Fibroblast of mammary gland (primary cell): Measurements from ENCODE around the gene MAB21L4.

ENCODE experiments used
- DNase-seq: peaks from one replicate; pipeline ENCODE4 v3.0.0-alpha.2; 2010; ENCODE audit warnings: low read depth
- H3K4me3 ChIP-seq: 2 replicates; pipeline ENCODE4 v1.5.1; 2011; ENCODE audit warnings: low read depth, mild to moderate bottlenecking, low read length, moderate library complexity; ENCODE audit not compliant: control insufficient read depth
- TF ChIP-seq, protein P1 (sequence below): conservative IDR thresholded peaks from 2 replicates; pipeline ENCODE4 v1.5.1; 2011; ENCODE audit warnings: low read depth, low read length, inconsistent platforms; ENCODE audit not compliant: control insufficient read depth, insufficient read depth

MAB21L4 gene

DNA sequence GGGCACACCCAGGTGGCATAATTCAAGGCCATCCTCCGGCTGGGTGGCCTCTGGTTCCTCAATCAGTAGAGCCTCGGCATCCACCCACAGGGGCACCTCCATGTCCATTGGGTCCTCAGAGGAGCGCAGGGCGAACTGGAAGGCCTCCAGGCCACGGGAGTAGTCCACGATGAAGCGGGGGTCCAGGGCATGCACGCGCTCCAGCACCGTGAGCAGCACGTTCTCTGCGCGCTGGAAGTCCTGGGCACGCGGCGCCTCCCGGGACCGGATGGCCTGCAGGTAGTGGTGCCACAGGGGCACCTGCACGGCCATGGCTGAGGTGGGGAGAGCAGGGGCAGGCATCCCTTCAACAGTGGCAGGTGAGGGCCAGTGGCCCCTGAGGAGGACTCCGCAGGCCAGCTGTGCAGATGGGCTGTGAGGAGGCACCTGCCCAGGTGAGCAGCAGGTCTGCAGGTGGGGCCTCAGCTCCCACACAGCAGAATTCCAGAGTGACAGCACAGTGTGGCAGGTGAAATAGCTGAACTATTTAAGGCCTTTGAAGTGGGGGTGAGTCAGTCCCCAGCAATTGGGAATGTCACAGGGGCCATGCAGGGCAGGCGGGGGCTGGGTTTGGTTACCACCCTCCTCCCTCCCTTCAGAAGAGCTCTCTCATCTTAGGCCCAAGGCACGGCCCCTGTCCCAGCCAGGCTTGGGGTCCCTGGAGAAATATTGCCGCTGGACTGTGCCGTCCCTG is at the start of gene MAB21L4:
Gene MAB21L4 (minus strand): TSS at position 501 of the 733 bp plus-strand sequence. CDS start 159 bp downstream, at position 342.
- no peak within 1 kb of the TSS for H3K4me3 ChIP-seq
- TF ChIP-seq, protein P1, sequence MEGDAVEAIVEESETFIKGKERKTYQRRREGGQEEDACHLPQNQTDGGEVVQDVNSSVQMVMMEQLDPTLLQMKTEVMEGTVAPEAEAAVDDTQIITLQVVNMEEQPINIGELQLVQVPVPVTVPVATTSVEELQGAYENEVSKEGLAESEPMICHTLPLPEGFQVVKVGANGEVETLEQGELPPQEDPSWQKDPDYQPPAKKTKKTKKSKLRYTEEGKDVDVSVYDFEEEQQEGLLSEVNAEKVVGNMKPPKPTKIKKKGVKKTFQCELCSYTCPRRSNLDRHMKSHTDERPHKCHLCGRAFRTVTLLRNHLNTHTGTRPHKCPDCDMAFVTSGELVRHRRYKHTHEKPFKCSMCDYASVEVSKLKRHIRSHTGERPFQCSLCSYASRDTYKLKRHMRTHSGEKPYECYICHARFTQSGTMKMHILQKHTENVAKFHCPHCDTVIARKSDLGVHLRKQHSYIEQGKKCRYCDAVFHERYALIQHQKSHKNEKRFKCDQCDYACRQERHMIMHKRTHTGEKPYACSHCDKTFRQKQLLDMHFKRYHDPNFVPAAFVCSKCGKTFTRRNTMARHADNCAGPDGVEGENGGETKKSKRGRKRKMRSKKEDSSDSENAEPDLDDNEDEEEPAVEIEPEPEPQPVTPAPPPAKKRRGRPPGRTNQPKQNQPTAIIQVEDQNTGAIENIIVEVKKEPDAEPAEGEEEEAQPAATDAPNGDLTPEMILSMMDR: no peak
- DNase-seq: no peak

DNA sequence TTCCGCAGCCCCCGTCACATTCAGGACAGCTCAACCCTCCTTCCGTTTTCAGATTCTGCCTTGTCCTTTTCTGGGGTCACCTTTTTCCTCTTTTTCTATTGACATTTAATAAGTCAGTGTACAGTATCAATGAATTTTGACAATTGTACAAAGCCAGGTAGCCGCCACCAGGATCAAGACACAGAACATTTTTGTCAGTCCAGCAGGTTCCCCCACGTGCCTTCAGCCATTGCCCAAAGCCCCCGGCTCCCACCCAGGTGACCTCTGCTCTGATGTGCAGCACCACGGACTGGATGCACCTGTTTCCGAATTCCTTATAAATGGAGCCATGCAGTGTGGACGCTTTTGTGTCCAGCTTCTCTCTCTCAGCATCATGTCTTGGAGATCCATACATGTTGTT is 40.1 kb upstream of the MAB21L4 start:
- no peak overlapping the region for H3K4me3 ChIP-seq
- DNase-seq: no peak
- TF ChIP-seq, protein P1: no peak

GRCh38 chr2:240935103-240935876 is 39.3 kb upstream of the MAB21L4 start:
- no peak for DNase-seq
- H3K4me3 ChIP-seq: no peak overlapping the region
- TF ChIP-seq, protein P1: no peak

- no peak overlapping the region for H3K4me3 ChIP-seq
- TF ChIP-seq, protein P1: no peak
These were observed 38.7 kb upstream of the MAB21L4 start for GRCh38 chr2:240934701-240935102.

DNA sequence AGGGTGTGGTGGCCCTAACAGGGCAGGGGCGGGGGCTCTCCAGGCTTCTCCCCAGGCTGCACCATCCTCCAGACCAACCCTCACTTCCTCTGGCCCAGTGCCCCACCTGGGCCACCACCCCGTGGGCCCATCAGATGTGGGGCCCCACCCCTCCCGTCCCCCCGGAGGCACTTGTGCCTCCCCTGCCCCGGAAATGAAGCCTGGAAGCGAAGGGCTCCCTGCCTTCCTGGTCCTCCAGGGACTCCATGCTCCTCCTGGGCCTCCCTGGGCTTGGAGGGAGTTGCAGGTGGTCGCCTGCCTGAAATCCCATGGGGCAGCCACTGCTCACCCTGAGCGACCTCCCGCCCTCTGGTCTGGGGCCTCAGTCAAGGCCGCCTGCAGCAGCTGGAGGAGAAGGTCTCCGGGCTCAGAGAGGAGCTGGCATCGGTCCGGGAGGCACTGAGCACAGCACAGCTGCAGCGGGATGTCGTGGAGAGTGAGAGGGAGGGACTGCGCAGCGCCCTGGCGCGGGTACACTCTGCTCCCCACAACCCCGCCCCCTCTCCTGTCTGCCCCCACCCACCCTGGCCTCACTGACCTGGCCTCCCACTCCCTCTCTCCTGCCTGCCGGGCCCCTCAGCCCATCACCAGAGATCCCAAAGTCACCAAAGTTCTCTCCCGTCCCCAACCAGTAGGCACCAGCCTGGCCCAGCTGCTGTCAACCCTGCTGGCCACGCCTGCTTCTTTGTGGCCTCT is 38.2 kb upstream of the MAB21L4 start:
- no peak for DNase-seq
- H3K4me3 ChIP-seq: no peak overlapping the region
- TF ChIP-seq, protein P1: no peak

More at GRCh38 chr2:240934701-240935102, 38.7 kb upstream of the MAB21L4 start:
- DNase-seq: no peak
